ENCODE data around the gene BDP1.
"Not testable (repeated sequence)": the region's sequence is repeated elsewhere in the genome, so short reads cannot be mapped to it uniquely, and the experiment has no call there.

Gene BDP1

GRCh38 chr5:71533142-71533541, 77.7 kb downstream of the BDP1 start:
- no peak overlapping the region for H3K4me3 ChIP-seq (ENCODE audit: low read depth, low read length)
- no peaks in the 10 kb centered on the region for H3K4me1 ChIP-seq (ENCODE audit: control insufficient read depth, insufficient read depth, low read length)
- H3K9me3 ChIP-seq (ENCODE audit: control insufficient read depth, insufficient read depth, low read length): no peaks in the 10 kb centered on the region
- no peak overlapping the region for H3K9ac ChIP-seq (ENCODE audit: low read depth, low read length)
- no peaks in the 10 kb centered on the region for H3K27me3 ChIP-seq (ENCODE audit: control insufficient read depth, insufficient read depth, low read length)
- H3K36me3 ChIP-seq (ENCODE audit: control insufficient read depth, insufficient read depth, low read length): no peaks in the 10 kb centered on the region

GRCh38 chr5:71533615-71534014, 78.2 kb downstream of the BDP1 start:
- Histone ChIP-seq H3K9ac (ENCODE audit: low read depth, low read length) (no peak overlapping the region), H3K4me3 (ENCODE audit: low read depth, low read length) (no peak overlapping the region), H3K36me3 (ENCODE audit: control insufficient read depth, insufficient read depth, low read length) (no peaks in the 10 kb centered on the region), H3K9me3 (ENCODE audit: control insufficient read depth, insufficient read depth, low read length) (no peaks in the 10 kb centered on the region), H3K27me3 (ENCODE audit: control insufficient read depth, insufficient read depth, low read length) (no peaks in the 10 kb centered on the region), H3K4me1 (ENCODE audit: control insufficient read depth, insufficient read depth, low read length) (no peaks in the 10 kb centered on the region)

DNA sequence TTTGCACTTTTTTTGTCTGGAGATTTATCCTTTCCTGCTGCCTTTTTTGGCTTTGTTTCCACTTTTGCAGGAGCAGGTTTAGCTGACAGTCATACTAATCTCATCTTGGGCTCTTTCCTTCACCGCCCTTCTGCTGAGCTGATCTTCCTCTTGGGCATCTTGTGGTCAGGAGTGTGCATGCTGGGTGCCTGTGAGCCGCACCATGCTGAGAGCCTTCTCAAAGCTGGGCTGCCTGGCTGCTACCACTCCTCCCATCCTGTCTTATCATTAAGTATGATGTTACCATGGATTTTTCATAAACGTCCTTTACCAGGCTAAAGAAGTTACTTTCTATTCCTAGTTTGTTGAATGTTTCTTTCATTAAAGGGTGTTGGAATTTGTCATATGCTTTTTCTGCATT, 82.2 kb downstream of the BDP1 start:
- H3K27me3 ChIP-seq (ENCODE audit: control insufficient read depth, insufficient read depth, low read length): no peaks in the 10 kb centered on the region
- H3K9ac ChIP-seq (ENCODE audit: low read depth, low read length): no peak overlapping the region
- no peaks in the 10 kb centered on the region for H3K9me3 ChIP-seq (ENCODE audit: control insufficient read depth, insufficient read depth, low read length)
- H3K4me3 ChIP-seq (ENCODE audit: low read depth, low read length): no peak overlapping the region
- H3K36me3 ChIP-seq (ENCODE audit: control insufficient read depth, insufficient read depth, low read length): no peaks in the 10 kb centered on the region
- H3K4me1 ChIP-seq (ENCODE audit: control insufficient read depth, insufficient read depth, low read length): no peaks in the 10 kb centered on the region

- not testable (repeated sequence) for H3K4me1 ChIP-seq (ENCODE audit: control insufficient read depth, insufficient read depth, low read length); H3K9ac ChIP-seq (ENCODE audit: low read depth, low read length); H3K9me3 ChIP-seq (ENCODE audit: control insufficient read depth, insufficient read depth, low read length); H3K27me3 ChIP-seq (ENCODE audit: control insufficient read depth, insufficient read depth, low read length); H3K4me3 ChIP-seq (ENCODE audit: low read depth, low read length)
- H3K36me3 ChIP-seq (ENCODE audit: control insufficient read depth, insufficient read depth, low read length): peaks cover 22% of the 10 kb centered on the region
These were observed 95.4 kb downstream of the BDP1 start for GRCh38 chr5:71550885-71551284.

DNA sequence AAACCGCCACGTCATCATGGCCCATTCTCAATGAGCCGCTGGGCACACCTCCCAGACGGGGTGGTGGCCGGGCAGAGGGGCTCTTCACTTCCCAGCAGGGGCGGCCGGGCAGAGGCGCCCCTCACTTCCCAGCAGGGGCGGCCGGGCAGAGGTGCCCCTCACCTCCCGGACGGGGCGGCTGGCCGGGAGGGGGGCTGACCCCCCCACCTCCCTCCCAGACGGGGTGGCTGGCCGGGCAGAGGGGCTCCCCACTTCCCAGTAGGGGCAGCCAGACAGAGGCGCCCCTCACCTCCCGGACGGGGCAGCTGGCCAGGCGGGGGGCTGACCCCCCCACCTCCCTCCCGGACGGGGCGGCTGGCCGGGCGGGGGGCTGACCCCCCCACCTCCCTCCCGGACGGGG, 96.1 kb downstream of the BDP1 start:
- H3K4me1 ChIP-seq (ENCODE audit: control insufficient read depth, insufficient read depth, low read length); H3K9me3 ChIP-seq (ENCODE audit: control insufficient read depth, insufficient read depth, low read length); H3K4me3 ChIP-seq (ENCODE audit: low read depth, low read length); H3K27me3 ChIP-seq (ENCODE audit: control insufficient read depth, insufficient read depth, low read length); H3K9ac ChIP-seq (ENCODE audit: low read depth, low read length): not testable (repeated sequence)
- H3K36me3 ChIP-seq (ENCODE audit: control insufficient read depth, insufficient read depth, low read length): peaks cover 19% of the 10 kb centered on the region

- not testable (repeated sequence) for H3K9ac ChIP-seq (ENCODE audit: low read depth, low read length); H3K4me3 ChIP-seq (ENCODE audit: low read depth, low read length); H3K9me3 ChIP-seq (ENCODE audit: control insufficient read depth, insufficient read depth, low read length); H3K27me3 ChIP-seq (ENCODE audit: control insufficient read depth, insufficient read depth, low read length); H3K4me1 ChIP-seq (ENCODE audit: control insufficient read depth, insufficient read depth, low read length)
- peaks cover 18% of the 10 kb centered on the region for H3K36me3 ChIP-seq (ENCODE audit: control insufficient read depth, insufficient read depth, low read length)
These were observed 96.7 kb downstream of the BDP1 start for GRCh38 chr5:71552026-71552749.

- Histone ChIP-seq H3K27me3 (ENCODE audit: control insufficient read depth, insufficient read depth, low read length) (no peaks in the 10 kb centered on the region), H3K4me1 (ENCODE audit: control insufficient read depth, insufficient read depth, low read length) (no peaks in the 10 kb centered on the region), H3K9me3 (ENCODE audit: control insufficient read depth, insufficient read depth, low read length) (no peaks in the 10 kb centered on the region), H3K36me3 (ENCODE audit: control insufficient read depth, insufficient read depth, low read length) (peaks cover under 1% of the 10 kb centered on the region), H3K4me3 (ENCODE audit: low read depth, low read length) (no peak overlapping the region), H3K9ac (ENCODE audit: low read depth, low read length) (no peak overlapping the region)
These were observed 107.7 kb downstream of the BDP1 start for GRCh38 chr5:71563161-71563560.

DNA sequence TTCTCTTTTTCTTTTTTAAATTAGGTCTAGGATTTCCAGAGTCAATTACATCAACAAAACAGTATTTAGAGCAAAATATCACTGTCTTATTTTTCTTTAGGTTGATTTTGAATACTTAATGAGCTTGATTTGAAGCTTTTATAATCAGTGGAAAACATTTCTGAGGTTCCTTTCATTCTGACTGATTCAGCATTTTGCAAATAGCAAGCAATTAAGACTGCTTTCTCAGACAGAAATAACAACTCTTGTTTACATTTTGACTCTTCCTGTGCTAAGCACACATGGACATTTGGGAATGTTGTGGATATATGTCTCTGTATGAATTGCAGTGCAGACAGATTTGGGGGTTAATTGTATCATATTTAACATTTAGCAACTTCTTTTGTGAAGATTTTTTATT, 109.4 kb downstream of the BDP1 start:
- H3K9me3 ChIP-seq (ENCODE audit: control insufficient read depth, insufficient read depth, low read length): no peaks in the 10 kb centered on the region
- H3K4me3 ChIP-seq (ENCODE audit: low read depth, low read length): no peak overlapping the region
- H3K36me3 ChIP-seq (ENCODE audit: control insufficient read depth, insufficient read depth, low read length): no peaks in the 10 kb centered on the region
- no peaks in the 10 kb centered on the region for H3K4me1 ChIP-seq (ENCODE audit: control insufficient read depth, insufficient read depth, low read length)
- no peak overlapping the region for H3K9ac ChIP-seq (ENCODE audit: low read depth, low read length)
- H3K27me3 ChIP-seq (ENCODE audit: control insufficient read depth, insufficient read depth, low read length): no peaks in the 10 kb centered on the region

DNA sequence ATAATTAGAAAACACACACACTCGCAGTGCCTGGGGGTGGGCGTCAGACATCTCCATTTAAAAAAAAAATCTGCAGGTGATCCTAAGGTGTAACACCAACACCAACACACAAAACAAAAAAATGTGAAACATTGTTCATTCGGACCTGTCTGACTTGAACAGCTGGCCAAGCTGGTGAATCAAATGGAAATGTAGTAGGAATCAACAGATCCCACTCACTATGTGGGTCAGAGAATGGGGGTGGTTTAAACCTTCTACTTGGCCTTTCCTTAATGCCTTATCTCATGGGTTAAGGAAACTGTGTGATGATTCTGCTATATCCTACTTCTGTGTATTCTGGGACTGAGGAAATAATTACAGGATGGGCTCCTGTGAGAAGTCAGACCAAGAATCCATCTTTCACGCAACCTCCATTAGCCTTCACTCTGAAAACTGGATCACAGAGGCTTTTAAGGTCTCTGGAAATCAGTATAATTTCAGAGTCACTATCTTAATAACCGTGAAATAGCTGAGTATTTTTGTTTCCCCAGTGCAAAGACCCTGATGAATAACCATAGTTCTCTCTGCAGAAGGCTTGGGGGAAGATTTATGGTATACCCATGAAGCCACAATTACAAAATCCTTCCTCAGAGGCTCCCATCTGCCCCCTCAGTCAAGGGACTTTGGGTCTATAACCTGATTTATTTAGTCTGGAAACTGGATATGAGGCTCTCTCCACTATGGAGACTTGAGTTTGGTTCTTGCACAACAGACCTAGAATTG, 114.5 kb downstream of the BDP1 start:
- Histone ChIP-seq H3K36me3 (ENCODE audit: control insufficient read depth, insufficient read depth, low read length) (no peaks in the 10 kb centered on the region), H3K4me1 (ENCODE audit: control insufficient read depth, insufficient read depth, low read length) (no peaks in the 10 kb centered on the region), H3K4me3 (ENCODE audit: low read depth, low read length) (no peak overlapping the region)

GRCh38 chr5:71571811-71572210, 116.4 kb downstream of the BDP1 start:
- H3K9me3 ChIP-seq (ENCODE audit: control insufficient read depth, insufficient read depth, low read length); H3K27me3 ChIP-seq (ENCODE audit: control insufficient read depth, insufficient read depth, low read length); H3K4me3 ChIP-seq (ENCODE audit: low read depth, low read length); H3K4me1 ChIP-seq (ENCODE audit: control insufficient read depth, insufficient read depth, low read length); H3K9ac ChIP-seq (ENCODE audit: low read depth, low read length); H3K36me3 ChIP-seq (ENCODE audit: control insufficient read depth, insufficient read depth, low read length): not testable (repeated sequence)

More for the DNA sequence above, 114.5 kb downstream of the BDP1 start:
- Histone ChIP-seq H3K9me3 (ENCODE audit: control insufficient read depth, insufficient read depth, low read length) (no peaks in the 10 kb centered on the region), H3K9ac (ENCODE audit: low read depth, low read length) (no peak overlapping the region), H3K27me3 (ENCODE audit: control insufficient read depth, insufficient read depth, low read length) (no peaks in the 10 kb centered on the region)

DNA sequence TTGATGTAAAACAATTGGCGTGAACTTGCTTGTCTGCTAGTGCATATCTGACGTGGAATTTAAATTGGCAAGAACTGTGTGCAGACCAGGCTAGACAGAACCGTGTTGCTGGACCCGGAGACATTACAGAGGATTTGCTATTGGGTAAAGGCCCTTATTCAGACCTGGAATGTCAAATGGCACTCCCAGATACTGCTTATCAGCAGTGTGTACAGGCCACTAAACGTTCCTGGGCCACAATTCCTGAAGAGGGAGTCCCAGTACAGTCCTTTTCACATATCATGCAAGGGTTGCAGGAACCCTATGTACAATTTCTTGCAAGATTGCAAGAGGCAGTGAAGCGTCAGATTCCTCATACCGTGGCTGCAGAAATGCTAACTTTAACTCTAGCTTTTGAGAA, 118.1 kb downstream of the BDP1 start:
- H3K36me3 ChIP-seq (ENCODE audit: control insufficient read depth, insufficient read depth, low read length): no peaks in the 10 kb centered on the region
- no peak overlapping the region for H3K4me3 ChIP-seq (ENCODE audit: low read depth, low read length)
- H3K9me3 ChIP-seq (ENCODE audit: control insufficient read depth, insufficient read depth, low read length): no peaks in the 10 kb centered on the region
- no peaks in the 10 kb centered on the region for H3K4me1 ChIP-seq (ENCODE audit: control insufficient read depth, insufficient read depth, low read length)
- no peaks in the 10 kb centered on the region for H3K27me3 ChIP-seq (ENCODE audit: control insufficient read depth, insufficient read depth, low read length)
- H3K9ac ChIP-seq (ENCODE audit: low read depth, low read length): no peak overlapping the region

- not testable (repeated sequence) for H3K4me1 ChIP-seq (ENCODE audit: control insufficient read depth, insufficient read depth, low read length); H3K9me3 ChIP-seq (ENCODE audit: control insufficient read depth, insufficient read depth, low read length); H3K4me3 ChIP-seq (ENCODE audit: low read depth, low read length); H3K36me3 ChIP-seq (ENCODE audit: control insufficient read depth, insufficient read depth, low read length); H3K9ac ChIP-seq (ENCODE audit: low read depth, low read length); H3K27me3 ChIP-seq (ENCODE audit: control insufficient read depth, insufficient read depth, low read length)
These were observed 120.1 kb downstream of the BDP1 start for GRCh38 chr5:71575588-71575987.

Measured in iPS-15b (cell line).